NT2/D1 (cell line): Measurements from ENCODE around the gene CLEC2A.

ENCODE experiments used
- YY1 ChIP-seq: IDR thresholded peaks from 2 replicates; pipeline ENCODE4 v1.6.1; 2011; ENCODE audit not compliant: insufficient read length, insufficient read depth
- ZNF274 ChIP-seq: IDR thresholded peaks from 2 replicates; pipeline ENCODE4 v1.6.1; 2011; ENCODE audit warnings: mild to moderate bottlenecking, low read depth, low read length

DNA sequence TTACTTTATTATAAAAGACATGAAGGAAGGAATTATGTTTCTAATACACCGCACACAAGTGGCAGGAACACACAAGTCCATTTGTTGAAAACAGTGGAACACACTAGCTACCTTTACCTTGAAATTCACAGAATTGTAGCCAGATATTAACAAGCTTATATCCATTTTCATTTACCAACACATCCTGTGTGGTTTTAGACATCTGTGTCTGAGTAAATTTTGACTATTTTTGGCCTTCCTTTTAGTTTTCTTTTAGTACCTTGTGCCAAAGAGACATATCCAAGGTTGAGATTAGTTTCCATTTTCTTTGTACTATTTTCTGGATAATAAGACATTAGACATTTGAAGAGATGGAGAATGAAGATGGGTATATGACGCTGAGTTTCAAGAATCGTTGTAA, 50.9 kb downstream of the CLEC2A start, which contains the start of gene KLRF2:
- TF ChIP-seq ZNF274 (no peak), YY1 (no peak)
